H9 (cell line): ENCODE measurements around the gene POLR2L. TPM values are rescaled to one million over a fixed set of nuclear protein-coding genes. Genes with fewer than 3 reads are reported as not detected.

Experiments used
- DNase-seq: peaks from one replicate; pipeline ENCODE4 v3.0.0-alpha.2; 2017
- H2AFZ ChIP-seq: one replicate; pipeline ENCODE4 v1.6.1; 2013; ENCODE audit warnings: mild to moderate bottlenecking, low read length, control low read depth, moderate library complexity
- H2AK5ac ChIP-seq: 2 replicates; pipeline ENCODE4 v1.6.1; 2013; ENCODE audit warnings: low read length, control low read depth, mixed read lengths; ENCODE audit not compliant: insufficient read length
- H2BK120ac ChIP-seq: one replicate; pipeline ENCODE4 v1.6.1; 2013; ENCODE audit warnings: low read depth, mild to moderate bottlenecking, low read length, control low read depth, inconsistent platforms; ENCODE audit not compliant: poor library complexity, severe bottlenecking
- H2BK12ac ChIP-seq: 2 replicates; pipeline ENCODE4 v1.6.1; 2013; ENCODE audit warnings: low read length, control low read depth, mixed read lengths, low read depth; ENCODE audit not compliant: insufficient read length
- H2BK15ac ChIP-seq: 2 replicates; pipeline ENCODE4 v1.6.1; 2013; ENCODE audit warnings: low read depth, low read length, control low read depth
- H2BK20ac ChIP-seq: one replicate; pipeline ENCODE4 v1.6.1; 2013; ENCODE audit warnings: low read depth, mild to moderate bottlenecking, low read length, control low read depth, inconsistent platforms; ENCODE audit not compliant: poor library complexity, severe bottlenecking
- H2BK5ac ChIP-seq: 2 replicates; pipeline ENCODE4 v1.6.1; 2013; ENCODE audit warnings: low read length, control low read depth, mixed read lengths; ENCODE audit not compliant: insufficient read length
- H3K14ac ChIP-seq: 2 replicates; pipeline ENCODE4 v1.6.1; 2013; ENCODE audit warnings: low read length, control low read depth; ENCODE audit not compliant: insufficient read depth
- H3K18ac ChIP-seq: 2 replicates; pipeline ENCODE4 v1.6.1; 2013; ENCODE audit warnings: low read depth, mild to moderate bottlenecking, mixed read lengths, low read length, control low read depth; ENCODE audit not compliant: insufficient read length
- H3K23ac ChIP-seq: 2 replicates; pipeline ENCODE4 v1.6.1; 2013; ENCODE audit warnings: low read length, control low read depth, mixed read lengths, low read depth; ENCODE audit not compliant: insufficient read length
- H3K23me2 ChIP-seq: 2 replicates; pipeline ENCODE4 v1.6.1; 2013; ENCODE audit warnings: low read depth, mild to moderate bottlenecking, mixed read lengths, low read length, control low read depth; ENCODE audit not compliant: insufficient read length, poor library complexity, severe bottlenecking
- H3K27ac ChIP-seq: 2 replicates; pipeline ENCODE4 v1.5.1; 2013; ENCODE audit warnings: low read length, control low read depth, mixed read lengths, low read depth; ENCODE audit not compliant: insufficient read length
- H3K27me3 ChIP-seq: 2 replicates; pipeline ENCODE4 v1.6.1; 2013; ENCODE audit warnings: low read length, control low read depth, inconsistent platforms; ENCODE audit not compliant: insufficient read depth
- H3K4ac ChIP-seq: 2 replicates; pipeline ENCODE4 v1.6.1; 2013; ENCODE audit warnings: low read depth, mild to moderate bottlenecking, control low read depth, inconsistent platforms, low read length, moderate library complexity
- H3K4me1 ChIP-seq: 2 replicates; pipeline ENCODE4 v1.6.1; 2013; ENCODE audit warnings: low read length, control low read depth, inconsistent platforms; ENCODE audit not compliant: insufficient read depth
- H3K4me2 ChIP-seq: 2 replicates; pipeline ENCODE4 v1.6.1; 2013; ENCODE audit warnings: low read length, control low read depth, mixed read lengths; ENCODE audit not compliant: insufficient read length, insufficient read depth
- H3K56ac ChIP-seq: 2 replicates; pipeline ENCODE4 v1.6.1; 2013; ENCODE audit warnings: low read depth, mild to moderate bottlenecking, mixed read lengths, low read length, control low read depth; ENCODE audit not compliant: insufficient read length
- H3K79me1 ChIP-seq: 2 replicates; pipeline ENCODE4 v1.6.1; 2013; ENCODE audit warnings: low read depth, mild to moderate bottlenecking, moderate library complexity, low read length, control low read depth, inconsistent platforms; ENCODE audit not compliant: insufficient read depth, poor library complexity, severe bottlenecking
- H3K79me2 ChIP-seq: 2 replicates; pipeline ENCODE4 v1.6.1; 2013; ENCODE audit warnings: low read length, control low read depth, inconsistent platforms; ENCODE audit not compliant: insufficient read depth
- H3K9ac ChIP-seq: 2 replicates; pipeline ENCODE4 v1.6.1; 2013; ENCODE audit warnings: low read length, control low read depth, mixed read lengths; ENCODE audit not compliant: insufficient read length; ENCODE audit errors: extremely low read depth
- H3K9me3 ChIP-seq: one replicate; pipeline ENCODE4 v1.6.1; 2013; ENCODE audit warnings: low read depth, low read length, inconsistent platforms; ENCODE audit not compliant: control insufficient read depth
- H3T11ph ChIP-seq: one replicate; pipeline ENCODE4 v1.6.1; 2013; ENCODE audit warnings: mild to moderate bottlenecking, low read length, control low read depth, inconsistent platforms
- H4K20me1 ChIP-seq: one replicate; pipeline ENCODE4 v1.6.1; 2013; ENCODE audit not compliant: control insufficient read depth, insufficient read length, insufficient read depth
- H4K5ac ChIP-seq: 2 replicates; pipeline ENCODE4 v1.6.1; 2013; ENCODE audit warnings: low read depth, mild to moderate bottlenecking, mixed read lengths, low read length, control low read depth; ENCODE audit not compliant: insufficient read length
- H4K8ac ChIP-seq: replicated peaks from 2 replicates; pipeline ENCODE4 v1.6.1; 2013; ENCODE audit warnings: low read length, control low read depth, mixed read lengths, low read depth; ENCODE audit not compliant: insufficient read length
- H4K91ac ChIP-seq: 2 replicates; pipeline ENCODE4 v1.6.1; 2013; ENCODE audit warnings: low read depth, mild to moderate bottlenecking, moderate library complexity, mixed read lengths, low read length, control low read depth; ENCODE audit not compliant: insufficient read length
- H3K27ac Mint-ChIP-seq, 3 experiments: 2 replicates in 2 of 3; 3 replicates in 1 of 3; pipeline ENCODE4 v1.8.0; 2020 to 2021; ENCODE audit warnings: mixed read lengths in 3 of 3, mild to moderate bottlenecking in 1 of 3, moderate library complexity in 1 of 3
- H3K27me3 Mint-ChIP-seq: 2 replicates; pipeline ENCODE4 v1.8.0; 2021; ENCODE audit warnings: low read depth, mild to moderate bottlenecking, moderate library complexity, mixed read lengths
- H3K36me3 Mint-ChIP-seq, 3 experiments: 2 replicates in 2 of 3; 3 replicates in 1 of 3; pipeline ENCODE4 v1.8.0; 2020 to 2021; ENCODE audit warnings: low read depth in 3 of 3, mixed read lengths in 3 of 3; ENCODE audit not compliant: insufficient read depth in 1 of 3
- H3K4me1 Mint-ChIP-seq, 2 experiments: 2 replicates each; pipeline ENCODE4 v1.8.0; 2020; ENCODE audit warnings: mixed read lengths in 2 of 2
- H3K4me3 Mint-ChIP-seq, 2 experiments: 2 replicates in 1 of 2; 3 replicates in 1 of 2; pipeline ENCODE4 v1.8.0; 2020 to 2021; ENCODE audit warnings: mild to moderate bottlenecking in 2 of 2, mixed read lengths in 2 of 2, moderate library complexity in 1 of 2
- H3K9me3 Mint-ChIP-seq, 2 experiments: 2 replicates in 1 of 2; 3 replicates in 1 of 2; pipeline ENCODE4 v1.8.0; 2020; ENCODE audit warnings: mild to moderate bottlenecking in 2 of 2, mixed read lengths in 2 of 2, moderate library complexity in 1 of 2
- WGBS: extraction: QIAGEN DNeasy Blood & Tissue Kit; methylation state at CpG from one replicate; pipeline ENCODE4 v1.1.7; 2013; ENCODE audit warnings: missing lambda C conversion rate, low lambda C conversion rate, mixed read lengths; ENCODE audit not compliant: insufficient read length; ENCODE audit errors: extremely low coverage; 5-methylcytosine and 5-hydroxymethylcytosine counted together
- total RNA-seq: library from RNA; stranded (reverse); gene quantifications from 2 replicates; pipeline ENCODE4 v1.2.1, GENCODE V29; 2021
- TF ChIP-seq, protein P1 (sequence below): fragments of 200-600 bp; sonication (generic); conservative IDR thresholded peaks from 3 replicates; pipeline ENCODE4 v1.8.0; 2021; ENCODE audit warnings: antibody characterized with exemption, mild to moderate bottlenecking

The POLR2L gene
- total RNA-seq, 1 experiment from 2014 or later = 135 TPM

DNA sequence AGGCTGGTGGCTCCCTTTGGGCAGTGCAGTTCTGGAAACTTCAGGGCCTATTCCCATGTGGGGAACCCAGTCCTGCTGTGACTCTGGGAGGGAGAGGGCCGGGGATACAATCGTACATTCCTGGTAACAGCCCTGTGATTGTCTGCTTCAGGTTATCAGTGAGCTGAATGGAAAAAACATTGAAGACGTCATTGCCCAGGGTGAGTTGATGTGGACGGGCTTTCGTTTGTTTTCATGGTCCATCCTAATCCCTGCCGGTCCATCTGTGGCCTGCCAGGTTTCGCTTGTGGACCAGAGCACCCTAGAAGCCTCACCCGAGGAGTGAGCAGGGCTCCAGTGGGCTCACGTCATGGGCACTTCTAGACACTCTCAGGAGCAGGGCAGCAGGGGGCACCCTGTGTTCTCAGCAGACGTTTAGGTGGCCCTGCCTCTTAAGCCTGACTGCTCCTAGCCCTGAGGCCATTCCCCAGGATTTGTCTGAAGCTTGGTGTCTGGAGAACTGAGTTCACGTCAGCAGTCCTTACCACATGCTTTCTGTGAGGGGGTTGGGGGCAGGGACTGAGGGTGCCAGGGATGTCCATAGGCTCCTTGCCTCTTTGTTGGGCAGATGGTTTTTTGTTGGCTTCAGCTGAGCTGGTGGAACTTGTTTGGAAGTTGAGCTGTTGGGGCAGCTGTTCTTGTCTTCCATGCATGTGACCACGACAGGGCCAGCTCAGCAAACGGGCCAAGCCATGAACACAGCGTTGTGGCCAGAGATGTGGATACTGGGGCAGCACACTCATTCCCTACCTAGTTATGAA, 30.7 kb downstream of the POLR2L start:
- peaks cover 10% of the 10 kb centered on the region; the same call in 1 of the 2 replicates for H3K79me2 ChIP-seq
- no peak overlapping the region for H2BK15ac ChIP-seq
- TF ChIP-seq, protein P1, sequence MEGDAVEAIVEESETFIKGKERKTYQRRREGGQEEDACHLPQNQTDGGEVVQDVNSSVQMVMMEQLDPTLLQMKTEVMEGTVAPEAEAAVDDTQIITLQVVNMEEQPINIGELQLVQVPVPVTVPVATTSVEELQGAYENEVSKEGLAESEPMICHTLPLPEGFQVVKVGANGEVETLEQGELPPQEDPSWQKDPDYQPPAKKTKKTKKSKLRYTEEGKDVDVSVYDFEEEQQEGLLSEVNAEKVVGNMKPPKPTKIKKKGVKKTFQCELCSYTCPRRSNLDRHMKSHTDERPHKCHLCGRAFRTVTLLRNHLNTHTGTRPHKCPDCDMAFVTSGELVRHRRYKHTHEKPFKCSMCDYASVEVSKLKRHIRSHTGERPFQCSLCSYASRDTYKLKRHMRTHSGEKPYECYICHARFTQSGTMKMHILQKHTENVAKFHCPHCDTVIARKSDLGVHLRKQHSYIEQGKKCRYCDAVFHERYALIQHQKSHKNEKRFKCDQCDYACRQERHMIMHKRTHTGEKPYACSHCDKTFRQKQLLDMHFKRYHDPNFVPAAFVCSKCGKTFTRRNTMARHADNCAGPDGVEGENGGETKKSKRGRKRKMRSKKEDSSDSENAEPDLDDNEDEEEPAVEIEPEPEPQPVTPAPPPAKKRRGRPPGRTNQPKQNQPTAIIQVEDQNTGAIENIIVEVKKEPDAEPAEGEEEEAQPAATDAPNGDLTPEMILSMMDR = no peak
- no peaks in the 10 kb centered on the region for H3K27me3 ChIP-seq
- H3K9me3 ChIP-seq = no peaks in the 10 kb centered on the region
- no peak overlapping the region for H3K4ac ChIP-seq
- no peak for DNase-seq
- peak overlapping the region; percentile 22 to 88 (median 75); a peak in 4 of 7 replicates for H3K27ac Mint-ChIP-seq
- peak overlapping the region; percentile 91 to 96 for H3K4me3 Mint-ChIP-seq
- H3K4me1 Mint-ChIP-seq = peaks cover 15 to 32% of the 10 kb centered on the region in 2 experiments
- no CpG with 5 or more reads among the region's 14 CpGs for WGBS
- peaks cover 12% of the 10 kb centered on the region for H3K23me2 ChIP-seq
- no peaks in the 10 kb centered on the region; the same call in 1 of the 2 replicates for H3K27me3 Mint-ChIP-seq
- H3K79me1 ChIP-seq = peaks cover 9% of the 10 kb centered on the region
- H3K4me2 ChIP-seq = peak overlapping the region; percentile 57
- no peaks in the 10 kb centered on the region for H4K20me1 ChIP-seq
- peak overlapping the region; percentile 61 for H3K9ac ChIP-seq
- no peak overlapping the region for H3K18ac ChIP-seq
- no peak overlapping the region for H4K8ac ChIP-seq
- H4K91ac ChIP-seq = no peak overlapping the region
- H3K36me3 Mint-ChIP-seq = peaks cover 29 to 40% (median 31%) of the 10 kb centered on the region in 3 experiments
- H2AFZ ChIP-seq = no peak overlapping the region
- H3T11ph ChIP-seq = no peak overlapping the region
- no peaks in the 10 kb centered on the region for H3K9me3 Mint-ChIP-seq
- H3K23ac ChIP-seq = no peak overlapping the region
- H3K27ac ChIP-seq = no peak overlapping the region
- H3K4me1 ChIP-seq = no peaks in the 10 kb centered on the region
- H3K14ac ChIP-seq = no peak overlapping the region
- H2AK5ac ChIP-seq = no peak overlapping the region
- no peak overlapping the region for H2BK5ac ChIP-seq
- H2BK120ac ChIP-seq = no peak overlapping the region
- H2BK20ac ChIP-seq = no peak overlapping the region
- no peak overlapping the region for H4K5ac ChIP-seq
- H2BK12ac ChIP-seq = no peak overlapping the region
- no peak overlapping the region for H3K56ac ChIP-seq
